K562 (cell line): ENCODE results near the gene MERTK. TPM values are rescaled to one million over a fixed set of nuclear protein-coding genes. Genes with fewer than 3 reads are reported as not detected.

Experiments
- CBFA2T2 ChIP-seq: fragments of 450-650 bp; conservative IDR thresholded peaks from 2 replicates; pipeline ENCODE4 v1.6.1; 2017; ENCODE audit warnings: mild to moderate bottlenecking
- CCNT2 ChIP-seq: IDR thresholded peaks from 2 replicates; pipeline ENCODE4 v1.6.1; 2011; ENCODE audit warnings: borderline replicate concordance, low read depth, mild to moderate bottlenecking, moderate library complexity, mixed read lengths, low read length; ENCODE audit not compliant: insufficient read length; ENCODE audit errors: extremely low read depth
- CTCF ChIP-seq, 3 experiments: IDR thresholded peaks in 2 of 3; conservative IDR thresholded peaks in 1 of 3; 2 replicates each; pipeline ENCODE4 v1.5.1; 2011 to 2012; ENCODE audit warnings: low read length in 3 of 3, mild to moderate bottlenecking in 3 of 3, control low read depth in 2 of 3, improper control_type of control experiment in 1 of 3, inconsistent platforms in 1 of 3, low read depth in 1 of 3, mixed read lengths in 1 of 3, moderate library complexity in 1 of 3; ENCODE audit not compliant: insufficient read depth in 2 of 3
- KLF16 ChIP-seq: IDR thresholded peaks from 2 replicates; pipeline ENCODE4 v1.6.1; 2016; ENCODE audit warnings: antibody characterized with exemption
- NR2F6 ChIP-seq: fragments of 450-650 bp; formaldehyde crosslinking; IDR thresholded peaks from 2 replicates; pipeline ENCODE4 v1.4.0; 2020; ENCODE audit warnings: mild to moderate bottlenecking
- NRF1 ChIP-seq, 2 experiments: fragments of 450-650 bp; IDR thresholded peaks in 1 of 2; conservative IDR thresholded peaks in 1 of 2; 2 replicates each; pipeline ENCODE4 v1.6.1; 2014; ENCODE audit warnings: mild to moderate bottlenecking in 2 of 2
- PCBP2 ChIP-seq: fragments of 200-400 bp; formaldehyde crosslinking; IDR thresholded peaks from 2 replicates; pipeline ENCODE4 v1.6.1; 2018; ENCODE audit warnings: low read length, low read depth, mild to moderate bottlenecking, moderate library complexity; ENCODE audit not compliant: poor library complexity, severe bottlenecking
- RBM14 ChIP-seq: fragments of 200-400 bp; formaldehyde crosslinking; IDR thresholded peaks from 2 replicates; pipeline ENCODE4 v1.6.1; 2018; ENCODE audit warnings: low read depth, mild to moderate bottlenecking, low read length, moderate library complexity, borderline replicate concordance; ENCODE audit not compliant: insufficient read depth
- SPI1 ChIP-seq: IDR thresholded peaks from 2 replicates; pipeline ENCODE4 v1.6.1; 2011; ENCODE audit warnings: low read depth, low read length, control low read depth, borderline replicate concordance
- STAT5A ChIP-seq: IDR thresholded peaks from 2 replicates; pipeline ENCODE4 v1.6.1; 2012; ENCODE audit warnings: low read length, inconsistent platforms, borderline replicate concordance
- TEAD1 ChIP-seq, 2 experiments: fragments of 450-650 bp in 1 of 2; sonication (generic) in 1 of 2; formaldehyde crosslinking; IDR thresholded peaks; 2 replicates each; pipeline versions ENCODE4 v1.4.0 to v1.8.0; 2020 to 2022; ENCODE audit warnings: mild to moderate bottlenecking in 2 of 2, missing genetic modification reagents in 1 of 2
- TFE3 ChIP-seq: fragments of 450-650 bp; formaldehyde crosslinking; IDR thresholded peaks from 2 replicates; pipeline ENCODE4 v1.4.0; 2020; ENCODE audit warnings: mild to moderate bottlenecking, mixed read lengths
- THRAP3 ChIP-seq: fragments of 450-650 bp; IDR thresholded peaks from 2 replicates; pipeline ENCODE4 v1.6.1; 2016; ENCODE audit warnings: mild to moderate bottlenecking, inconsistent platforms, borderline replicate concordance
- THRB ChIP-seq: fragments of 450-650 bp; formaldehyde crosslinking; conservative IDR thresholded peaks from 2 replicates; pipeline ENCODE4 v1.4.0; 2022; ENCODE audit warnings: mild to moderate bottlenecking, missing genetic modification characterization
- ZNF212 ChIP-seq: fragments of 450-650 bp; formaldehyde crosslinking; IDR thresholded peaks from 2 replicates; pipeline ENCODE4 v1.4.0; 2020; ENCODE audit warnings: mild to moderate bottlenecking
- ZNF274 ChIP-seq: IDR thresholded peaks from 2 replicates; pipeline ENCODE4 v1.6.1; 2011; ENCODE audit warnings: low read depth, mild to moderate bottlenecking, low read length, moderate library complexity, borderline replicate concordance
- ZSCAN29 ChIP-seq: fragments of 450-650 bp; IDR thresholded peaks from 2 replicates; pipeline ENCODE4 v1.6.1; 2017
- polyA plus RNA-seq, 8 experiments: library from polyadenylated mRNA; depleted of rRNA in 4 of 8; stranded (reverse) in 5 of 8; unstranded in 3 of 8; fragments of >200 nt; fragmentation: Nextera tagmentation in 2 of 8; fragmentation: Illumina TruSeq in 1 of 8; extraction: Ambion mirVana in 2 of 8; extraction: Trizol in 1 of 8; gene quantifications; 2 replicates each; pipeline versions ENCODE4 v1.2.1 to v1.2.3, GENCODE V29; 2011 to 2014; ENCODE audit warnings: inconsistent platforms in 1 of 8, missing spikeins in 1 of 8
- total RNA-seq, 7 experiments: library from RNA; depleted of rRNA in 6 of 7; stranded (reverse); fragments of >200 nt in 6 of 7; fragmentation: Illumina TruSeq in 2 of 7; extraction: Trizol in 2 of 7; gene quantifications; 2 replicates each; pipeline versions ENCODE4 v1.2.1 to v1.2.3, GENCODE V29; 2011 to 2021; ENCODE audit warnings: low replicate concordance in 1 of 7
- TF ChIP-seq, protein P1 (sequence below): fragments of 450-650 bp; IDR thresholded peaks from 2 replicates; pipeline ENCODE4 v1.6.1; 2016; ENCODE audit warnings: mild to moderate bottlenecking

MERTK gene
- total and polyA plus RNA-seq, 9 of the 15 experiments (the other 6 are each of a cell fraction or from before 2014, with no cell fraction given) = 0.23 to 1.6 (median 0.74) TPM

DNA sequence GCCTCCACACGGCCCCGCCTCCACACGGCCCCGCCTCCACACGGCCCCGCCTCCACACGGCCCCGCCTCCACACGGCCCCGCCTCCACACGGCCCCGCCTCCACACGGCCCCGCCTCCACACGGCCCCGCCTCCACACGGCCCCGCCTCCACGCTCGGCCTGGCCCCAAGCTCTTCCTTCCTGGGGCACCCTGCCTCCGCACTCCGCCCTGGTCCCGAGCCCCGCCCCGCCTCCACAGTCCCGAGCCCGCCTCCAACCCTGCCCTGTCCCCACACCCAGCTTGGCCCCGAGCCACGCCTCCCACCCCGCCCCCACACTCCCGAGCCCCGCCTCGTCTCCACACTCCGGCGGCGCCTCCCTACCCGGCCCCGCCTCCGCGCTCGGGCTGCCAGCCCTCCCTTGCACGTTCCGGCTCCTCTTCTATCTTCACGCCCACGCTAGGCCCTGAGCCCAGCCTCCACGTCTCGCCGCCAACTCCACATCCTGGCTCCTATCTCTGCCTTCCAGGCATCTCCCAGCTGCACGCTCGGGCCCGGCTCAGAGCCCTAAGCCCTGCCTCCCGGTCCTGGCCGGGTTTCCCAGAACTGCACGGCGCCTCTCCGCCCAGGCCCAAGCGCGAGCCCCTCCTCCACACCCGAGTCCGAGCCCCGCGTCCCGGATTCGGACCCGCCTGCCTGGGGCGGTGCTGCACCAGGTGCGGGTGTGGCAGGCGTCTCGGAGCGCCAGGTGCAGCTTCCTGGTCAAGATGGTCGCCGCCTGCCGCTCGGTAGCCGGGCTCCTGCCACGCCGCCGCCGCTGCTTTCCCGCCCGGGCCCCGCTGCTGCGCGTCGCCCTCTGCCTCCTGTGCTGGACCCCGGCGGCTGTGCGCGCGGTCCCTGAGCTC, 156.7 kb downstream of the MERTK start, which contains the start of gene TMEM87B (continued):
- TF ChIP-seq ZNF212 (CRISPR knock-in tag) = 0 out of 2 replicates have a peak, but pooled peaks have one; percentile 36
- peak; percentile 58; the same call in 1 of the 2 replicates for TF ChIP-seq ZNF274
- no peak for TF ChIP-seq PCBP2
- TF ChIP-seq CCNT2 = peak; percentile 89
- TF ChIP-seq NR2F6 (CRISPR knock-in tag) = no peak
- TF ChIP-seq TEAD1 (CRISPR knock-in tag; IDR thresholded peaks at IDR 0.05) = peak; percentile 44 to 85; a peak in 2 of 4 replicates
- no peak; the same call in 1 of the 2 replicates for TF ChIP-seq TFE3 (CRISPR knock-in tag)
- peak; percentile 83 for TF ChIP-seq STAT5A
- no peak for TF ChIP-seq SPI1
- TF ChIP-seq THRAP3 = no peak
- TF ChIP-seq, protein P1, sequence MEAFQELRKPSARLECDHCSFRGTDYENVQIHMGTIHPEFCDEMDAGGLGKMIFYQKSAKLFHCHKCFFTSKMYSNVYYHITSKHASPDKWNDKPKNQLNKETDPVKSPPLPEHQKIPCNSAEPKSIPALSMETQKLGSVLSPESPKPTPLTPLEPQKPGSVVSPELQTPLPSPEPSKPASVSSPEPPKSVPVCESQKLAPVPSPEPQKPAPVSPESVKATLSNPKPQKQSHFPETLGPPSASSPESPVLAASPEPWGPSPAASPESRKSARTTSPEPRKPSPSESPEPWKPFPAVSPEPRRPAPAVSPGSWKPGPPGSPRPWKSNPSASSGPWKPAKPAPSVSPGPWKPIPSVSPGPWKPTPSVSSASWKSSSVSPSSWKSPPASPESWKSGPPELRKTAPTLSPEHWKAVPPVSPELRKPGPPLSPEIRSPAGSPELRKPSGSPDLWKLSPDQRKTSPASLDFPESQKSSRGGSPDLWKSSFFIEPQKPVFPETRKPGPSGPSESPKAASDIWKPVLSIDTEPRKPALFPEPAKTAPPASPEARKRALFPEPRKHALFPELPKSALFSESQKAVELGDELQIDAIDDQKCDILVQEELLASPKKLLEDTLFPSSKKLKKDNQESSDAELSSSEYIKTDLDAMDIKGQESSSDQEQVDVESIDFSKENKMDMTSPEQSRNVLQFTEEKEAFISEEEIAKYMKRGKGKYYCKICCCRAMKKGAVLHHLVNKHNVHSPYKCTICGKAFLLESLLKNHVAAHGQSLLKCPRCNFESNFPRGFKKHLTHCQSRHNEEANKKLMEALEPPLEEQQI = no peak; the same call in 1 of the 2 replicates
- no peak for TF ChIP-seq ZSCAN29
- peak; percentile 80; the same call in 1 of the 2 replicates for TF ChIP-seq KLF16
- 0 out of 2 replicates have a peak, but pooled peaks have one; percentile 70 for TF ChIP-seq THRB (CRISPR knock-in tag)
- TF ChIP-seq RBM14 = 0 out of 2 replicates have a peak, but pooled peaks have one; percentile 86
- no peak for TF ChIP-seq CTCF (IDR thresholded peaks at IDR 0.05 in 2 of 3, conservative IDR thresholded peaks at IDR 0.05 in 1 of 3; ENCODE audit: insufficient read depth in 2 of 3, low read depth in 1 of 3, low read length in 3 of 3)
- peak; percentile 59 to 60; a peak in 3 of 4 replicates for TF ChIP-seq NRF1 (conservative IDR thresholded peaks at IDR 0.05 in 1 of 2, IDR thresholded peaks at IDR 0.05 in 1 of 2)
- TF ChIP-seq CBFA2T2 = peak; percentile 95
